Glomerular visceral epithelial cell (primary cell): Measurements from ENCODE around the gene MLXIP.

Experiments
- DNase-seq: peaks from one replicate; pipeline ENCODE4 v3.0.0-alpha.2; 2016; ENCODE audit errors: extremely low spot score

Gene MLXIP

GRCh38 chr12:122079532-122080081, 1.1 kb downstream of the MLXIP start:
- peak; percentile 5 for DNase-seq

- peak; percentile 83 for DNase-seq
Observed at GRCh38 chr12:122080149-122081082, 1.9 kb downstream of the MLXIP start.

- DNase-seq, result peak; percentile 49
Observed at GRCh38 chr12:122081083-122081696, 2.6 kb downstream of the MLXIP start.

- DNase-seq, result peak; percentile 23
Observed at GRCh38 chr12:122081697-122082221, 3.2 kb downstream of the MLXIP start.

GRCh38 chr12:122082621-122083356, 4.2 kb downstream of the MLXIP start:
- DNase-seq, result no peak

- DNase-seq, result no peak
Observed at GRCh38 chr12:122084857-122085405, 6.4 kb downstream of the MLXIP start.

GRCh38 chr12:122085591-122085990, 7.0 kb downstream of the MLXIP start:
- DNase-seq, result no peak

GRCh38 chr12:122086116-122086515, 7.6 kb downstream of the MLXIP start:
- DNase-seq, result no peak

GRCh38 chr12:122086641-122087285, 8.2 kb downstream of the MLXIP start:
- DNase-seq, result no peak

GRCh38 chr12:122087431-122088178, 9.0 kb downstream of the MLXIP start:
- peak; percentile 55 for DNase-seq

GRCh38 chr12:122088179-122088810, 9.7 kb downstream of the MLXIP start:
- DNase-seq, result no peak

- no peak for DNase-seq
Observed at GRCh38 chr12:122089077-122089476, 10.5 kb downstream of the MLXIP start.

GRCh38 chr12:122090759-122091515, 12.4 kb downstream of the MLXIP start:
- DNase-seq, result peak; percentile 49

- no peak for DNase-seq
Observed at GRCh38 chr12:122093098-122093883, 14.7 kb downstream of the MLXIP start.

- DNase-seq, result no peak
Observed at GRCh38 chr12:122094137-122094734, 15.7 kb downstream of the MLXIP start.

GRCh38 chr12:122094735-122095631, 16.4 kb downstream of the MLXIP start:
- DNase-seq, result no peak

- DNase-seq, result no peak
Observed at GRCh38 chr12:122096014-122096413, 17.5 kb downstream of the MLXIP start.
